GM12878 (cell line): Measurements from ENCODE around the gene COPB1. TPM values are rescaled to one million over a fixed set of nuclear protein-coding genes. Genes with fewer than 3 reads are reported as not detected.

Source experiments
- ATAC-seq: fragments of 200-7000 bp; cut with Tn5 transposase; 3 replicates; pipeline ENCODE4 v1.9.1; 2020; ENCODE audit warnings: mild to moderate bottlenecking, moderate library complexity
- BruUV-seq: library from RNA; stranded (reverse); fragments of 400-500 nt; replicated peaks from 2 replicates; lab custom pipeline; 2021; lab: Mats Ljungman, UMichigan
- CTCF ChIA-PET: fragments of 300-600 bp; sonication (Branson Sonifier 250); formaldehyde crosslinking; extraction: SDS; loops from one replicate; lab custom pipeline; 2021; ENCODE audit warnings: inconsistent platforms; lab: Yijun Ruan, JAX
- POLR2A ChIA-PET: fragments of 350-600 bp; formaldehyde crosslinking; extraction: SDS; loops from one replicate; lab custom pipeline; 2021; ENCODE audit warnings: inconsistent platforms; lab: Charles Lee
- RAD21 ChIA-PET: fragments of 300-600 bp; sonication (Branson Sonifier 250); formaldehyde crosslinking; loops from one replicate; lab custom pipeline; 2023; ENCODE audit warnings: antibody characterized with exemption; ENCODE audit not compliant: unreplicated experiment; lab: Charles Lee
- SMC1A ChIA-PET: fragments of 300-600 bp; sonication (Branson Sonifier 250); formaldehyde crosslinking; loops from one replicate; lab custom pipeline; 2023; ENCODE audit not compliant: unreplicated experiment, uncharacterized antibody; lab: Charles Lee
- DNase-seq: peaks from one replicate; pipeline ENCODE4 v3.0.0-alpha.2; 2011; ENCODE audit warnings: low read depth, low spot score
- FAIRE-seq: peaks from 3 replicates; lab custom pipeline; 2011; peaks lifted over from hg19 to GRCh38; lab: Jason Lieb, UNC
- H2AFZ ChIP-seq: 2 replicates; pipeline ENCODE4 v1.6.0; 2011; ENCODE audit warnings: low read depth, low read length, control low read depth; ENCODE audit not compliant: control insufficient read depth
- H3K27ac ChIP-seq: 2 replicates; pipeline ENCODE4 v1.5.1; 2011; ENCODE audit warnings: control low read depth; ENCODE audit not compliant: control insufficient read depth, insufficient read depth
- H3K27me3 ChIP-seq, 2 experiments: replicated peaks in 1 of 2; 2 replicates each; pipeline versions ENCODE4 v1.6.0 to v1.6.1; 2011; ENCODE audit warnings: low read length in 1 of 2; ENCODE audit not compliant: control insufficient read depth in 2 of 2, insufficient read depth in 2 of 2
- H3K36me3 ChIP-seq, 2 experiments: 2 replicates each; pipeline ENCODE4 v1.5.1; 2011; ENCODE audit warnings: low read length in 1 of 2; ENCODE audit not compliant: control insufficient read depth in 2 of 2, insufficient read depth in 2 of 2
- H3K4me1 ChIP-seq: 2 replicates; pipeline ENCODE4 v1.6.1; 2011; ENCODE audit warnings: mild to moderate bottlenecking, low read length, moderate library complexity, mixed read lengths; ENCODE audit not compliant: control insufficient read depth, insufficient read depth
- H3K4me2 ChIP-seq: 2 replicates; pipeline ENCODE4 v1.6.0; 2011; ENCODE audit warnings: control low read depth; ENCODE audit not compliant: control insufficient read depth, insufficient read depth
- H3K4me3 ChIP-seq: fragments of 200-600 bp; sonication (generic); 2 replicates; pipeline ENCODE4 v1.5.1; 2016
- H3K79me2 ChIP-seq: 2 replicates; pipeline ENCODE4 v1.6.0; 2011; ENCODE audit warnings: low read length; ENCODE audit not compliant: control insufficient read depth, insufficient read depth
- H3K9ac ChIP-seq: 2 replicates; pipeline ENCODE4 v1.8.0; 2011; ENCODE audit warnings: low read length, control low read depth, mixed read lengths; ENCODE audit not compliant: control insufficient read depth, insufficient read depth
- H3K9me3 ChIP-seq: replicated peaks from 3 replicates; pipeline ENCODE4 v1.5.1; 2011; ENCODE audit warnings: mild to moderate bottlenecking, low read length; ENCODE audit not compliant: control insufficient read depth, insufficient read depth
- H4K20me1 ChIP-seq: 2 replicates; pipeline ENCODE4 v1.6.0; 2011; ENCODE audit not compliant: control insufficient read depth, insufficient read depth
- GABPA ChIP-seq: IDR thresholded peaks from 2 replicates; pipeline ENCODE4 v1.6.1; 2014; ENCODE audit warnings: antibody characterized with exemption, low read depth, mild to moderate bottlenecking, inconsistent platforms
- IKZF1 ChIP-seq: fragments of 450-650 bp; conservative IDR thresholded peaks from 2 replicates; pipeline ENCODE4 v1.6.1; 2017; ENCODE audit warnings: antibody characterized with exemption, mild to moderate bottlenecking
- KDM1A ChIP-seq: fragments of 200-600 bp; sonication (generic); IDR thresholded peaks from 2 replicates; pipeline ENCODE4 v1.6.1; 2016; ENCODE audit warnings: borderline replicate concordance
- MXI1 ChIP-seq: fragments of 150-350 bp; IDR thresholded peaks from 2 replicates; pipeline ENCODE4 v1.6.1; 2011; ENCODE audit warnings: low read depth, mild to moderate bottlenecking, inconsistent platforms, low read length, improper control_type of control experiment
- MYB ChIP-seq: fragments of 150-350 bp; IDR thresholded peaks from 2 replicates; pipeline ENCODE4 v1.6.1; 2014; ENCODE audit warnings: mild to moderate bottlenecking, low read depth, low read length, borderline replicate concordance
- NR2C1 ChIP-seq: fragments of 450-650 bp; IDR thresholded peaks from 2 replicates; pipeline ENCODE4 v1.6.1; 2017; ENCODE audit warnings: antibody characterized with exemption, mild to moderate bottlenecking, moderate library complexity
- TARDBP ChIP-seq: IDR thresholded peaks from 2 replicates; pipeline ENCODE4 v1.6.1; 2016; ENCODE audit warnings: borderline replicate concordance
- WRNIP1 ChIP-seq: IDR thresholded peaks from 2 replicates; pipeline ENCODE4 v1.6.1; 2011; ENCODE audit warnings: low read depth, low read length, improper control_type of control experiment, borderline replicate concordance
- WGBS: methylation state at CpG from one replicate; pipeline ENCODE4 v1.1.6; 2016; ENCODE audit warnings: low lambda C conversion rate; ENCODE audit not compliant: insufficient replicate concordance, insufficient coverage; ENCODE audit errors: missing lambda C conversion rate; 5-methylcytosine and 5-hydroxymethylcytosine counted together
- in situ Hi-C: fragments of 300-500 bp; cut with MboI; formaldehyde crosslinking; loops from 9 replicates; pipeline ENCODE4 v1.14.3; 2018; ENCODE audit warnings: mixed read lengths
- intact Hi-C: fragments of 100-400 bp; cut with micrococcal nuclease; formaldehyde crosslinking; loops from one replicate; pipeline ENCODE4 v1.14.2; 2022; ENCODE audit not compliant: unreplicated experiment
- polyA plus RNA-seq, 11 experiments: library from polyadenylated mRNA; depleted of rRNA in 4 of 11; unstranded in 6 of 11; stranded (reverse) in 5 of 11; fragments of >200 nt; fragmentation: Nextera tagmentation in 4 of 11; fragmentation: Illumina TruSeq in 1 of 11; extraction: Ambion mirVana in 4 of 11; extraction: Trizol in 1 of 11; gene quantifications; 1 replicate in 1 of 11; 2 replicates in 10 of 11; pipeline versions ENCODE4 v1.2.1 to v1.2.3, GENCODE V29; 2011 to 2016; ENCODE audit warnings: inconsistent platforms in 2 of 11, missing spikeins in 2 of 11, low read depth in 1 of 11
- total RNA-seq, 4 experiments: library from RNA; depleted of rRNA in 3 of 4; stranded (reverse); fragments of >200 nt in 3 of 4; fragmentation: Illumina TruSeq in 1 of 4; extraction: Trizol in 1 of 4; gene quantifications; 2 replicates each; pipeline versions ENCODE4 v1.2.1 to v1.2.3, GENCODE V29; 2013 to 2021
- TF ChIP-seq, protein P1 (sequence below): IDR thresholded peaks from 2 replicates; pipeline ENCODE4 v1.6.1; 2011; ENCODE audit warnings: mild to moderate bottlenecking, low read depth, low read length, moderate library complexity; ENCODE audit not compliant: insufficient replicate concordance
- TF ChIP-seq, protein P2 (sequence below): fragments of 450-650 bp; IDR thresholded peaks from 2 replicates; pipeline ENCODE4 v1.6.1; 2017; ENCODE audit warnings: mild to moderate bottlenecking

COPB1 gene
- total and polyA plus RNA-seq, 10 of the 15 experiments (the other 5 are each of a cell fraction or from before 2014, with no cell fraction given): 67.0 to 149 (median 109) TPM

DNA sequence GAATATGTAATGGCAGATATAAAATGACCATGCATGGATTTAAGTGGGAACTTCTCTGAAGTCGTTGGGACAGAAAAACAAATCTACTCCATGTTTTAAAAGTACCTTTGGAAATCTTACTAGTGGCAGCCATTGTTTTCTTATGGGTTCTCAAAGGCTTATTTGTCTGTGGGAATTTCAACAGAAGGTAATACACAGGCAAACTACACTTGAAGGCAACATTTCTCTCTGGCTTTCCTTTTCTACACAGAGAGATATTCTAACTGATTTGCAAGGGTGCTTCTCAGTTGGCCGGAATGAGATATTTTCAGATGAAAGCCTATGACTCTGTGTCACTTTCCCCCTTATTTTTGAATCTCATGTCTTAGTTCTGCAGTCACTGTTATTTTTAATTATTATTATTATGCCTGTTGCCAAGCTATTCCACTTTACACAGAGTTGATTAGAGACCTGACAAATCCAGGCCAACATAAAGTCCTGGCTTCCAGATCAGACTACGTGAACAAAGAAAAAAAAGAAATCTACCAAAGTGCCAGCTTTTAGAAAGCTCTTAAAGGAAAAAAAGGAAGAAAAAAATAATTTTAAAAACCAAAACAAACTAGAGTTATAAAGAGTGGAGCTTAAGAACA is 39.4 kb upstream of the COPB1 start:
- H3K4me3 ChIP-seq: no peak overlapping the region
- H3K79me2 ChIP-seq: no peaks in the 10 kb centered on the region
- BruUV-seq: no TSS peak
- WGBS: 54% methylated on average over 3 of the region's 3 CpGs
- FAIRE-seq: no peak
- H3K36me3 ChIP-seq: no peaks in the 10 kb centered on the region
- no peaks in the 10 kb centered on the region for H3K4me1 ChIP-seq
- SMC1A ChIA-PET: interaction anchor here (0.9 kb wide), 1 partner anchor 368 kb away, joined by 3 read pairs; no protein-coding TSS in a partner anchor
- no peak overlapping the region for H3K27ac ChIP-seq
- H3K4me2 ChIP-seq: no peak overlapping the region
- H3K9ac ChIP-seq: no peak overlapping the region
- in situ Hi-C loops (loop anchor here (25.0 kb wide), 1 partner anchor 223 kb away; no protein-coding TSS in a partner anchor), intact Hi-C loops (loop anchor here (10.0 kb wide), 2 partner anchors 466 to 536 kb away; partner anchors contain the start of gene CALCB)
- no peak for DNase-seq
- no peak for ATAC-seq
- POLR2A ChIA-PET: no interaction called here
- no peaks in the 10 kb centered on the region for H3K27me3 ChIP-seq
- no peak for TF ChIP-seq IKZF1
- TF ChIP-seq MYB: no peak
- no peak for TF ChIP-seq TARDBP
- no peak for TF ChIP-seq WRNIP1
- TF ChIP-seq, protein P1, sequence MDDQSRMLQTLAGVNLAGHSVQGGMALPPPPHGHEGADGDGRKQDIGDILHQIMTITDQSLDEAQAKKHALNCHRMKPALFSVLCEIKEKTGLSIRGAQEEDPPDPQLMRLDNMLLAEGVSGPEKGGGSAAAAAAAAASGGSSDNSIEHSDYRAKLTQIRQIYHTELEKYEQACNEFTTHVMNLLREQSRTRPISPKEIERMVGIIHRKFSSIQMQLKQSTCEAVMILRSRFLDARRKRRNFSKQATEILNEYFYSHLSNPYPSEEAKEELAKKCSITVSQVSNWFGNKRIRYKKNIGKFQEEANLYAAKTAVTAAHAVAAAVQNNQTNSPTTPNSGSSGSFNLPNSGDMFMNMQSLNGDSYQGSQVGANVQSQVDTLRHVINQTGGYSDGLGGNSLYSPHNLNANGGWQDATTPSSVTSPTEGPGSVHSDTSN: no peak
- TF ChIP-seq, protein P2, sequence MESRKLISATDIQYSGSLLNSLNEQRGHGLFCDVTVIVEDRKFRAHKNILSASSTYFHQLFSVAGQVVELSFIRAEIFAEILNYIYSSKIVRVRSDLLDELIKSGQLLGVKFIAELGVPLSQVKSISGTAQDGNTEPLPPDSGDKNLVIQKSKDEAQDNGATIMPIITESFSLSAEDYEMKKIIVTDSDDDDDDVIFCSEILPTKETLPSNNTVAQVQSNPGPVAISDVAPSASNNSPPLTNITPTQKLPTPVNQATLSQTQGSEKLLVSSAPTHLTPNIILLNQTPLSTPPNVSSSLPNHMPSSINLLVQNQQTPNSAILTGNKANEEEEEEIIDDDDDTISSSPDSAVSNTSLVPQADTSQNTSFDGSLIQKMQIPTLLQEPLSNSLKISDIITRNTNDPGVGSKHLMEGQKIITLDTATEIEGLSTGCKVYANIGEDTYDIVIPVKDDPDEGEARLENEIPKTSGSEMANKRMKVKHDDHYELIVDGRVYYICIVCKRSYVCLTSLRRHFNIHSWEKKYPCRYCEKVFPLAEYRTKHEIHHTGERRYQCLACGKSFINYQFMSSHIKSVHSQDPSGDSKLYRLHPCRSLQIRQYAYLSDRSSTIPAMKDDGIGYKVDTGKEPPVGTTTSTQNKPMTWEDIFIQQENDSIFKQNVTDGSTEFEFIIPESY: no peak
- TF ChIP-seq NR2C1: no peak
- TF ChIP-seq MXI1: no peak
- TF ChIP-seq GABPA: no peak
- TF ChIP-seq KDM1A: no peak
- TF ChIP-seq, all 136 proteins: peak for 0
- H2AFZ ChIP-seq: no peak overlapping the region
- H4K20me1 ChIP-seq: no peaks in the 10 kb centered on the region
- RAD21 ChIA-PET: interaction anchor here (1.2 kb wide), 1 partner anchor 370 kb away, joined by 6 read pairs; no protein-coding TSS in a partner anchor
- H3K9me3 ChIP-seq: no peaks in the 10 kb centered on the region
- CTCF ChIA-PET: interaction anchor here (0.9 to 4.3 kb wide), 4 partner anchors 16 to 536 kb away, joined by 3 to 33 read pairs (median 3); no protein-coding TSS in a partner anchor
